GM21381 (cell line): ENCODE measurements around the gene TMEM62.
A peak's percentile ranks its signal among the peaks of the same experiment; 100 is the strongest.
"Not testable (repeated sequence)": the region's sequence is repeated elsewhere in the genome, so short reads cannot be mapped to it uniquely, and the experiment has no call there.

Experiments
- ATAC-seq: cut with Tn5 transposase; IDR thresholded peaks from one replicate; pipeline ENCODE4 v1.9.1; 2021; ENCODE audit warnings: mild to moderate bottlenecking, moderate library complexity; ENCODE audit not compliant: unreplicated experiment

The TMEM62 gene

GRCh38 chr15:43175656-43176309, 42.4 kb downstream of the TMEM62 start:
- not testable (repeated sequence) for ATAC-seq

- ATAC-seq = not testable (repeated sequence)
These were observed 43.8 kb downstream of the TMEM62 start for GRCh38 chr15:43177147-43177546.

- no peak for ATAC-seq
These were observed 49.9 kb downstream of the TMEM62 start for GRCh38 chr15:43183270-43183669.

GRCh38 chr15:43184407-43185124, 51.2 kb downstream of the TMEM62 start:
- ATAC-seq = peak; percentile 3

- ATAC-seq = peak; percentile 96
These were observed 52.0 kb downstream of the TMEM62 start, which contains the start of gene CCNDBP1 for GRCh38 chr15:43185157-43186002. CCNDBP1 (plus strand) TSS chr15:43185403; CDS start chr15:43185499, 96 bp downstream.

GRCh38 chr15:43186003-43186353, 52.6 kb downstream of the TMEM62 start:
- no peak for ATAC-seq

- no peak for ATAC-seq
These were observed 54.3 kb downstream of the TMEM62 start for GRCh38 chr15:43187544-43188155.

- no peak for ATAC-seq
These were observed 55.9 kb downstream of the TMEM62 start for GRCh38 chr15:43189296-43189695.

- ATAC-seq = no peak
These were observed 56.8 kb downstream of the TMEM62 start for GRCh38 chr15:43190178-43190577.

- no peak for ATAC-seq
These were observed 60.3 kb downstream of the TMEM62 start for GRCh38 chr15:43193710-43194109.

- ATAC-seq = no peak
These were observed 61.4 kb downstream of the TMEM62 start for GRCh38 chr15:43194795-43195194.

- ATAC-seq = no peak
These were observed 63.6 kb downstream of the TMEM62 start for GRCh38 chr15:43196760-43197548.

GRCh38 chr15:43197773-43198172, 64.4 kb downstream of the TMEM62 start:
- not testable (repeated sequence) for ATAC-seq

GRCh38 chr15:43198556-43198955, 65.2 kb downstream of the TMEM62 start:
- not testable (repeated sequence) for ATAC-seq

GRCh38 chr15:43198992-43199391, 65.6 kb downstream of the TMEM62 start:
- no peak for ATAC-seq

GRCh38 chr15:43199945-43200488, 66.6 kb downstream of the TMEM62 start:
- no peak for ATAC-seq

GRCh38 chr15:43204016-43204901, 70.9 kb downstream of the TMEM62 start:
- ATAC-seq = no peak

GRCh38 chr15:43206054-43206453, 72.7 kb downstream of the TMEM62 start:
- ATAC-seq = no peak

GRCh38 chr15:43207024-43207423, 73.6 kb downstream of the TMEM62 start:
- ATAC-seq = no peak
